ENCODE data around the gene PIP5KL1.

GRCh38 chr9:127953768-127954505 lies 23.4 kb upstream of the PIP5KL1 start:
- no peak for TF ChIP-seq CTCF (IDR thresholded peaks at IDR 0.05; ENCODE audit: low read depth, low read length, poor library complexity, severe bottlenecking)
- no peak for TF ChIP-seq EZH2phosphoT487 (IDR thresholded peaks at IDR 0.05; ENCODE audit: borderline replicate concordance, low read length)
